Measurements from ENCODE around the gene DSCAM. TPM values are rescaled to one million over a fixed set of nuclear protein-coding genes. Genes with fewer than 3 reads are reported as not detected.

DSCAM gene
- total RNA-seq, 1 donor from 2014 or later = 2.7 TPM

DNA sequence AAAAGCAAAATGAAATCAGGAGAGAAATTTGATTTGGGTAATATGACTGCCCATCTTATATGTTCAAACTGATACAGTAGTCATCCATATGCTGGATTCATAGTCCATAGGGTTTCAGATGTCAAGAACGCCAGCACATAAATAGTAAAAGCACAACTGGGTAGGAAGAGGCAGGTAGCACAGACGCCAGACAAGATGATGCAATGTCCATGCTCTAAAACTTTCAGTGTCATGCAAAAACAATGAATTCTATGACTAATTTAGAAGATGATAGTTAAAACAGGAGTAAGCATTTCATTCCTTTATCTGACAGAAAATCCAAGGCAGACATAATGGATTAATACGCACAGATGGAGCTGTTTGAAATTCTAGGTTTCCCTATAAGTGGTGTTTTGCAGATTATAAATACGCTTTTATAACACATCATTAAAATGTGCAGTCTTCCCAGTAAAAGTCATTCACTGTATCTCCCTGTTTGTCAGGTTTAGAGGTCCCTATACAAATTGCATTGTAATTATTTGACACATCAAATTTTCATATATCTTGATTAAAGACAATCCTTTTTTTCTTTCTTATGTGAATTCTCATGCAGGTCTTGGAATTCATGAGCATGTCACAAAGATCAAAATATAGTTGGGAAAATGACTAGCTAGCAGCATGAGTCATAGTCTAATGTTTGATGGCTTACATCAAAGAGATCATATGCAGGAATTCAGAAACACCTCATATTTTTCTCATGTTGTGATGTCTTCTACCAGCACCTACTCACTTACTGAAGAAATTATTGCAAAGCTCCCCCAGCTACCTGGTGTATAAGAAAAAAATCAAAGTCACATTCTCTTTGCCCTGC lies 139.9 kb downstream of the DSCAM start:
- no peak for DNase-seq (ENCODE audit: low spot score, unreplicated experiment)
- TF ChIP-seq, protein P1, sequence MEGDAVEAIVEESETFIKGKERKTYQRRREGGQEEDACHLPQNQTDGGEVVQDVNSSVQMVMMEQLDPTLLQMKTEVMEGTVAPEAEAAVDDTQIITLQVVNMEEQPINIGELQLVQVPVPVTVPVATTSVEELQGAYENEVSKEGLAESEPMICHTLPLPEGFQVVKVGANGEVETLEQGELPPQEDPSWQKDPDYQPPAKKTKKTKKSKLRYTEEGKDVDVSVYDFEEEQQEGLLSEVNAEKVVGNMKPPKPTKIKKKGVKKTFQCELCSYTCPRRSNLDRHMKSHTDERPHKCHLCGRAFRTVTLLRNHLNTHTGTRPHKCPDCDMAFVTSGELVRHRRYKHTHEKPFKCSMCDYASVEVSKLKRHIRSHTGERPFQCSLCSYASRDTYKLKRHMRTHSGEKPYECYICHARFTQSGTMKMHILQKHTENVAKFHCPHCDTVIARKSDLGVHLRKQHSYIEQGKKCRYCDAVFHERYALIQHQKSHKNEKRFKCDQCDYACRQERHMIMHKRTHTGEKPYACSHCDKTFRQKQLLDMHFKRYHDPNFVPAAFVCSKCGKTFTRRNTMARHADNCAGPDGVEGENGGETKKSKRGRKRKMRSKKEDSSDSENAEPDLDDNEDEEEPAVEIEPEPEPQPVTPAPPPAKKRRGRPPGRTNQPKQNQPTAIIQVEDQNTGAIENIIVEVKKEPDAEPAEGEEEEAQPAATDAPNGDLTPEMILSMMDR (IDR thresholded peaks at IDR 0.05; ENCODE audit: unreplicated experiment) = no peak
- Mint-ChIP-seq H3K4me3 (ENCODE audit: low read depth) (no peak overlapping the region), H3K36me3 (ENCODE audit: insufficient read depth) (no peaks in the 10 kb centered on the region), H3K27me3 (no peaks in the 10 kb centered on the region), H3K27ac (no peak overlapping the region), H3K9me3 (ENCODE audit: low read depth) (no peaks in the 10 kb centered on the region), H3K4me1 (ENCODE audit: low read depth) (no peaks in the 10 kb centered on the region)

DNA sequence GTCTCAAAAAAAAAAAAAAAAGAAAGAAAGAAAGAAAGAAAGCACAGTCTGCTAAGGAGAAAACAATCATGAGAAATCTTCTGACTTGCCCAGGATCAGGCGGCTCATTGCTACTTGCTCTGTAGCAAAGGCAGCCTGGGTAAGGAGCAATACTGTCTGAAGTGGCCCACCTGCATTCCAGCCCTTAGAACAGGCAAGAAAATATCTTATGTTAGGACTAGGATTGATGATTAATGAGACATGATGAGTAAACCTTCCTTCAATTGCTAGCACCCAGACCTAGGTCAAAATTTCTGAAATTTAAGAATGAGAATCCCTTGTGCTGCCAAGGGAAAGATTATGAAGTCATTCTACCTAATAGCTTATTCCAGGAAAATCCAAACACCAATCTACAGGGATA lies 140.8 kb downstream of the DSCAM start:
- no peaks in the 10 kb centered on the region for H3K36me3 Mint-ChIP-seq (ENCODE audit: insufficient read depth)
- no peak overlapping the region for H3K27ac Mint-ChIP-seq
- no peak for DNase-seq (ENCODE audit: low spot score, unreplicated experiment)
- TF ChIP-seq, protein P1 (IDR thresholded peaks at IDR 0.05; ENCODE audit: unreplicated experiment) = no peak
- no peak overlapping the region for H3K4me3 Mint-ChIP-seq (ENCODE audit: low read depth)
- no peaks in the 10 kb centered on the region for H3K27me3 Mint-ChIP-seq
- H3K4me1 Mint-ChIP-seq (ENCODE audit: low read depth) = no peaks in the 10 kb centered on the region
- H3K9me3 Mint-ChIP-seq (ENCODE audit: low read depth) = no peaks in the 10 kb centered on the region

DNA sequence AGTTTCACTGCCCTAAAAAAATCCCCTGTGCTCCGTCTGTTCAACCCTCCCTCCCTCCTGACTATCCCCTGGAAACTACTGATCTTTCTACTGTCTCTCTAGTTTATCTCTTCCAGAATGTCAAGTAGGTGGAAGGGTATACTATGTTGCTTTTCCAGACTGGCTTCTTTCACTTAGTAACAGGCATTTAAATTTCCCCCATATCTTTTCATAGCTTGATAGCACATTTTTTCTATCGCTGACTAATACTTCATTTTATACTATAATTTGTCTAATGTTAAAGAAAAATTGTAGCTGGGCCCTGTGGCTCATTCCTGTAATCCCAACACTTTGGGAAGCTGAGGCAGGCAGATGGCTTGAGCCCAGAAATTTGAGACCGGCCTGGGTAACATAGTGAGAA lies 142.8 kb downstream of the DSCAM start:
- Mint-ChIP-seq H3K36me3 (ENCODE audit: insufficient read depth) (no peaks in the 10 kb centered on the region), H3K27ac (no peak overlapping the region), H3K4me3 (ENCODE audit: low read depth) (no peak overlapping the region), H3K9me3 (ENCODE audit: low read depth) (no peaks in the 10 kb centered on the region), H3K27me3 (no peaks in the 10 kb centered on the region), H3K4me1 (ENCODE audit: low read depth) (no peaks in the 10 kb centered on the region)
- TF ChIP-seq, protein P1 (IDR thresholded peaks at IDR 0.05; ENCODE audit: unreplicated experiment) = no peak
- DNase-seq (ENCODE audit: low spot score, unreplicated experiment) = no peak

DNA sequence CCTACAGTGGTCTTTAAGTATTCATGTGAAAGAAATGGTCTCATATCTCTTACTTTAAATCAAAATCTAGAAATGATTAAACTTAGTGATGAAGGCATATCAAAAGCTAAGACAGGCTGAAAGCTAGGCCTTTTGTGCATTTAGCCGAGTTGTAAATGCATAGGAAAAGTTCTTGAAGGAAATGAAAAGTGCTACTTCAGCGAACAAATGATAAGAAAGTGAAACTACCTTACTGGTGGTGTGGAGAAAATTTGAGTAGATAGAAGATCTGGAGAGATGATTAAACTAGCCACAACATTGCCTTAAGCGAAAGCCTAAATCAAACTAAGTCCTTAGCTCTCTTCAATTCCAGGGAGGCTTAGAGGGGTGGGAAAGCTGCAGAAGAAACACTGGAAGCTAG lies 147.6 kb downstream of the DSCAM start:
- Mint-ChIP-seq H3K4me3 (ENCODE audit: low read depth) (no peak overlapping the region), H3K9me3 (ENCODE audit: low read depth) (no peaks in the 10 kb centered on the region), H3K36me3 (ENCODE audit: insufficient read depth) (no peaks in the 10 kb centered on the region), H3K27ac (no peak overlapping the region), H3K27me3 (no peaks in the 10 kb centered on the region), H3K4me1 (ENCODE audit: low read depth) (peaks cover 2% of the 10 kb centered on the region)
- TF ChIP-seq, protein P1 (IDR thresholded peaks at IDR 0.05; ENCODE audit: unreplicated experiment) = no peak
- DNase-seq (ENCODE audit: low spot score, unreplicated experiment) = no peak

DNA sequence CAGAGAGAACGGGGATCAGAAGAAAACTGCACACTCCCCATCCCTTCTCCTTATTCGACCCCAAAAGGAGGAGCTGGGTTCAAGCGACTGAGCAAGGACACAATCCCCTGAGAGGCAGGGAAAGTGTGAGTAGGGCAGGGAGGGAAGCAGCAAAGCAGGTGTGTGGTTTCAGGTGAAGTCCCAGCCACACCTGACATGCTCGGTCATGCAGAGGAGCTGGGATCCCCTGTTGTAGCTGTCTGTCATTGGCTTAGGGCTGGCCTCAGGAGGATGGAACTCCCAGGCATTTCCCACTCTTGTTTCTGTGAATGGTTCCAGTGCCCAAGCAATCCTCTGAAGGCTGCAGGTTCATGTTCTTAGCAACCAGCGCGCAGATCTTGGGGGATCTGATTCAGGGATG lies 150.7 kb downstream of the DSCAM start:
- DNase-seq (ENCODE audit: low spot score, unreplicated experiment) = no peak
- Mint-ChIP-seq H3K9me3 (ENCODE audit: low read depth) (no peaks in the 10 kb centered on the region), H3K27me3 (no peaks in the 10 kb centered on the region), H3K4me3 (ENCODE audit: low read depth) (no peak overlapping the region), H3K27ac (no peak overlapping the region), H3K4me1 (ENCODE audit: low read depth) (peaks cover 2% of the 10 kb centered on the region), H3K36me3 (ENCODE audit: insufficient read depth) (no peaks in the 10 kb centered on the region)
- TF ChIP-seq, protein P1 (IDR thresholded peaks at IDR 0.05; ENCODE audit: unreplicated experiment) = no peak
